ENCODE results near the gene FLNB.

FLNB gene

DNA sequence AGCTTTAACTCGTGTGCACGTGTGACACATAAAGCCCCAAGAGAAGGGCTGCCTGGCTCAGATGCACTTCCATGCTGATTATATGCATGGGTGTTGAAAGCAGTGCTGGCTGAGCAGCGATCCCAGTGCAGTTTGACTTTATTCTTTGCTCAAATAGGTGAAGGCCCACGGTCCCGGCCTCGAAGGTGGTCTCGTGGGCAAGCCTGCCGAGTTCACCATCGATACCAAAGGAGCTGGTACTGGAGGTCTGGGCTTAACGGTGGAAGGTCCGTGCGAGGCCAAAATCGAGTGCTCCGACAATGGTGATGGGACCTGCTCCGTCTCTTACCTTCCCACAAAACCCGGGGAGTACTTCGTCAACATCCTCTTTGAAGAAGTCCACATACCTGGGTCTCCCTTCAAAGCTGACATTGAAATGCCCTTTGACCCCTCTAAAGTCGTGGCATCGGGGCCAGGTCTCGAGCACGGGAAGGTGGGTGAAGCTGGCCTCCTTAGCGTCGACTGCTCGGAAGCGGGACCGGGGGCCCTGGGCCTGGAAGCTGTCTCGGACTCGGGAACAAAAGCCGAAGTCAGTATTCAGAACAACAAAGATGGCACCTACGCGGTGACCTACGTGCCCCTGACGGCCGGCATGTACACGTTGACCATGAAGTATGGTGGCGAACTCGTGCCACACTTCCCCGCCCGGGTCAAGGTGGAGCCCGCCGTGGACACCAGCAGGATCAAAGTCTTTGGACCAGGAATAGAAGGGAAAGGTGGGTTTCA is 114.9 kb downstream of the FLNB start:
- TF ChIP-seq, protein P1, sequence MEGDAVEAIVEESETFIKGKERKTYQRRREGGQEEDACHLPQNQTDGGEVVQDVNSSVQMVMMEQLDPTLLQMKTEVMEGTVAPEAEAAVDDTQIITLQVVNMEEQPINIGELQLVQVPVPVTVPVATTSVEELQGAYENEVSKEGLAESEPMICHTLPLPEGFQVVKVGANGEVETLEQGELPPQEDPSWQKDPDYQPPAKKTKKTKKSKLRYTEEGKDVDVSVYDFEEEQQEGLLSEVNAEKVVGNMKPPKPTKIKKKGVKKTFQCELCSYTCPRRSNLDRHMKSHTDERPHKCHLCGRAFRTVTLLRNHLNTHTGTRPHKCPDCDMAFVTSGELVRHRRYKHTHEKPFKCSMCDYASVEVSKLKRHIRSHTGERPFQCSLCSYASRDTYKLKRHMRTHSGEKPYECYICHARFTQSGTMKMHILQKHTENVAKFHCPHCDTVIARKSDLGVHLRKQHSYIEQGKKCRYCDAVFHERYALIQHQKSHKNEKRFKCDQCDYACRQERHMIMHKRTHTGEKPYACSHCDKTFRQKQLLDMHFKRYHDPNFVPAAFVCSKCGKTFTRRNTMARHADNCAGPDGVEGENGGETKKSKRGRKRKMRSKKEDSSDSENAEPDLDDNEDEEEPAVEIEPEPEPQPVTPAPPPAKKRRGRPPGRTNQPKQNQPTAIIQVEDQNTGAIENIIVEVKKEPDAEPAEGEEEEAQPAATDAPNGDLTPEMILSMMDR (IDR thresholded peaks at IDR 0.05; ENCODE audit: borderline replicate concordance, insufficient read depth, low read depth, low read length), result no peak
- no peak overlapping the region for H3K4me3 ChIP-seq (ENCODE audit: low read depth, low read length)

DNA sequence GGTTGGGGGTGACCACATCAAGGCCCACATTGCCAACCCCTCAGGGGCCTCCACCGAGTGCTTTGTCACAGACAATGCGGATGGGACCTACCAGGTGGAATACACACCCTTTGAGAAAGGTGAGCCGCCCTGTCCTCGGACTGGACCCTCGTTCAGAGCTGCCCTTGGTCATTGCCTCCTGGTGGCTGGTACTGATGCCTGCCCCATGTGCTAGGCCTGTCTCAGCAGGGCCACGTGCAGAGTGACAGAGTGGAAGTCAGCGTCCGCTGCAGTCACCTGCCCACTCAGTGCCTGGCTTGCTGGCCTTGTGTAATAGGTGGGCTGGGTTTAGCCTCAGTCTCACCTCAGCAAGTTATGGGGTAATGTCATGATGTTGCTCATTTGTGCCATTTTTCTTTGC is 116.2 kb downstream of the FLNB start:
- H3K4me3 ChIP-seq (ENCODE audit: low read depth, low read length), result no peak overlapping the region
- TF ChIP-seq, protein P1 (IDR thresholded peaks at IDR 0.05; ENCODE audit: borderline replicate concordance, insufficient read depth, low read depth, low read length), result no peak

DNA sequence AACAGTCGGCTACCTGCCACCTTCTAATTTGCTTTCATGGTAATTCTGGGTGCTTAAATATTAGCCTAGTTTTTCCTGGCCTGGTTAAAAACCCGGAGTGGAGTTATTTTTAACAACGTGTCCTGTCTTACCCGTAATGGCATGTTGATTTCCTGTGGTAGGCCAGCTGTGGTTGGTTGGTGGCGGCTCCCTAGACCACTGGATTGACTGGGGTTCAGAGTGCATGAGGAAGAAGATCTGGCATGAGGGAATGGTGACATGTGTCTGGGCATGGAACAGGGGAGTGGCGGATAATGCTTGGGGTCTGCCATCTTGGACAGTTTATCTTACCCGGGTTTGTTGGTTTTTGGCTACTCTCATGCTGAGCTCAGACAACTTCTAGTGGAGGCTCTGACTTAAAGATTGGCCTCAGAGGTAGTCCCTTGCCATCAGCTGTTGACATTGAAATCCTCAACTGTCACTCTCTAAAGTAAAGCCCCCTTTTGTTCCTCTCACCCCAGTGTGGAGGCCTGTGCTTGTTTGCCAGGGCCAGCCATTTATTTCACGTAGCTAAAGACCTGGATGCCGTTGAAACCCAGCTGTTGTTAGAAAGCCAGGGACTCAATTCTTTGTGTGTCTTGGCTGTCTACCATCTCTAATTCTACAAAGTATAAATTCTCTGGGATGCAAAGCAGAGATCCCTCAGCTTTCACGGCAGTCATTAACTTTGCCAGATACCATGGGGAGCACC is 121.0 kb downstream of the FLNB start:
- no peak overlapping the region for H3K4me3 ChIP-seq (ENCODE audit: low read depth, low read length)

DNA sequence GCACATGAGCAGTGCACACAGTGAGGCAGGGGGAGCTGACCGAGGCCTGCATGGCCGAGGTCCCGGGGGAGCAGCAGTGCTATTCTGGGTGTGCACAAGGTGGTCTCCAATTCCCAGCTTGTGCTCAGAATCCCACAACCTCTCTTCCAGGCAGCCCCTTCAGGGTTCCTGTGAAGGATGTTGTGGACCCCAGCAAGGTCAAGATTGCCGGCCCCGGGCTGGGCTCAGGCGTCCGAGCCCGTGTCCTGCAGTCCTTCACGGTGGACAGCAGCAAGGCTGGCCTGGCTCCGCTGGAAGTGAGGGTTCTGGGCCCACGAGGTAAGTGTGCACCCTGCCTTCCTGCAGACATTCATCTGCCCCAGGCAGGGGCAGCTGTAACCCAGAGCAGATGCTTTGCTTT is 122.4 kb downstream of the FLNB start:
- TF ChIP-seq, protein P1 (IDR thresholded peaks at IDR 0.05; ENCODE audit: borderline replicate concordance, insufficient read depth, low read depth, low read length), result no peak

More for the DNA sequence above, 121.0 kb downstream of the FLNB start:
- TF ChIP-seq, protein P1 (IDR thresholded peaks at IDR 0.05; ENCODE audit: borderline replicate concordance, insufficient read depth, low read depth, low read length), result no peak

DNA sequence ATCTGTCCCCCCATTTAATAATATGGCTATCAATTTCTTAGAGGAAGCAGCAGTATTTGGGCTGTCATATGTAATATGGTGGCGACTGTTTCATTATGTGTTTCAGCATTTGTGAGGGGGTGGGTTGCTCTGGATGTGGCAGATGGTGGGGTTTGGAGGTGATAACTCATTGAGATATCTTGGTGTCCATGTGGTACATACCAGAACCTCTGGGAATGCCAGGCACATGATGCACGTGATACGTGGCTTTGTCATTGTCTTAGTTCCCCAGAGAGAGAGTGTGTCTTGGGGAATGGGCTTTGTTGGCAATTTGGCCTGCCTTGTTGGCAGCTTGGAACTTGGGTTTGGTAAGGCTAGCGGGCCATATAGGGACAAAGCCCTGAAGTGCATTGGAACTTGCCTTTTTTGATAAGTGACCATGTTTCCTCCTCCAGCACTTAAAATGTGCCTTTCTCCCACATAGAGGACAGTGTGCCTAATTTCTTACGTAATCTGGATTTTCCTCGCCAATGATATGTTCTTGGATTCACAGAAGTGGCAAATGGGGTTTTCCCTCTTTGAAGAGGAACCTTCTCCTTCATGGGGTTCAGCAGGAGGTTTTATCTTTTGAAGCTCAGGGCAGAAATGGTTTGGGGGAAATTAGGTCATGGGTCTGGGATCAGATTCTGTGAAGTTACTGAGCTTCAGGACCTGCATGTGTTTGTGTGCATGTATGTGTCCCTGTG is 123.0 kb downstream of the FLNB start:
- H3K4me3 ChIP-seq (ENCODE audit: low read depth, low read length), result no peak overlapping the region
- TF ChIP-seq, protein P1 (IDR thresholded peaks at IDR 0.05; ENCODE audit: borderline replicate concordance, insufficient read depth, low read depth, low read length), result no peak

More for the DNA sequence above, 122.4 kb downstream of the FLNB start:
- H3K4me3 ChIP-seq (ENCODE audit: low read depth, low read length), result no peak overlapping the region

DNA sequence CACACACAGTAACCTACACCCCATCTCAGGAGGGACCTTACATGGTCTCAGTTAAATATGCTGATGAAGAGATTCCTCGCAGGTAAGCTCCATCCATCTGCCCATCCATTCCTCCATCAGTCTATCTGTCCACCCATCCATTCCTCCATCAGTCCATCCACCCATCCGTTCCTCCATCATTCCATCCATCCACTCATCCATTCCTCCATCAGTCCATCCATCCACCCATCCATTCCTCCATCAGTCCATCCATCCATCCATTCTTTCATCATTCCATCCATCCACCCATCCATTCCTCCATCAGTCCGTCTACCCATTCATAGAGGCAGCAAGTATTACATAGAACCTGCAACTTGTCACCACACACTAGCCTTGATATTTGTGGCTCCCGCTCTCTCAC is 124.6 kb downstream of the FLNB start:
- TF ChIP-seq, protein P1 (IDR thresholded peaks at IDR 0.05; ENCODE audit: borderline replicate concordance, insufficient read depth, low read depth, low read length), result no peak
- no peak overlapping the region for H3K4me3 ChIP-seq (ENCODE audit: low read depth, low read length)
